PC-3 (cell line): ENCODE measurements around the gene SRGAP2C.
"Not testable (repeated sequence)": the region's sequence is repeated elsewhere in the genome, so short reads cannot be mapped to it uniquely, and the experiment has no call there.

Source experiments
- EZH2 ChIP-seq: fragments of 300-600 bp; sonication (generic); IDR thresholded peaks from one replicate; pipeline ENCODE4 v1.6.1; 2017; ENCODE audit warnings: antibody characterized with exemption, mild to moderate bottlenecking, low read length; ENCODE audit not compliant: unreplicated experiment
- TF ChIP-seq, protein P1 (sequence below): fragments of 300-600 bp; sonication (generic); conservative IDR thresholded peaks from 2 replicates; pipeline ENCODE4 v1.5.1; 2017; ENCODE audit warnings: antibody characterized with exemption, low read depth, mild to moderate bottlenecking, low read length

DNA sequence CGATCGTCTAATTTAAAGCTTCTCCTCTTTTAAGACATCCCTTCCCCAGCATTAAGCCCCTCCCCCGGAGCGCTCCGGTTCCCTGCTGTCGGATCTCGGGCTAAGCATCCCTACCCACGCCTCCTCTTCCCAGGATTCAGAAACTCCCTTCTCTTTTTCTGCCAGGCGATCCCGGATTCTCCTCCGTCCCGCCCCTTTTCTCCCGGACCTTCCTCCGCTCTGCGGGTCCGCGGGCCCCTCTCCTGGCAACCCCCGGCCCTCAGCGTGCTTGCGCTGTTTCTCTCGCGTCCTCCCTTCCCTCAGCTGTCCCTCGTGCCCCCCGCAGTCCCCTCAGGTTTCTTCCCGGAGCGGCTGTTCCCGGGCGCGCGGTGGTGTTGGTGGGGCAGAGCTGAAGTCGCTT is 908 bp upstream of the SRGAP2C start:
- TF ChIP-seq, protein P1, sequence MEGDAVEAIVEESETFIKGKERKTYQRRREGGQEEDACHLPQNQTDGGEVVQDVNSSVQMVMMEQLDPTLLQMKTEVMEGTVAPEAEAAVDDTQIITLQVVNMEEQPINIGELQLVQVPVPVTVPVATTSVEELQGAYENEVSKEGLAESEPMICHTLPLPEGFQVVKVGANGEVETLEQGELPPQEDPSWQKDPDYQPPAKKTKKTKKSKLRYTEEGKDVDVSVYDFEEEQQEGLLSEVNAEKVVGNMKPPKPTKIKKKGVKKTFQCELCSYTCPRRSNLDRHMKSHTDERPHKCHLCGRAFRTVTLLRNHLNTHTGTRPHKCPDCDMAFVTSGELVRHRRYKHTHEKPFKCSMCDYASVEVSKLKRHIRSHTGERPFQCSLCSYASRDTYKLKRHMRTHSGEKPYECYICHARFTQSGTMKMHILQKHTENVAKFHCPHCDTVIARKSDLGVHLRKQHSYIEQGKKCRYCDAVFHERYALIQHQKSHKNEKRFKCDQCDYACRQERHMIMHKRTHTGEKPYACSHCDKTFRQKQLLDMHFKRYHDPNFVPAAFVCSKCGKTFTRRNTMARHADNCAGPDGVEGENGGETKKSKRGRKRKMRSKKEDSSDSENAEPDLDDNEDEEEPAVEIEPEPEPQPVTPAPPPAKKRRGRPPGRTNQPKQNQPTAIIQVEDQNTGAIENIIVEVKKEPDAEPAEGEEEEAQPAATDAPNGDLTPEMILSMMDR, result not testable (repeated sequence)
- not testable (repeated sequence) for TF ChIP-seq EZH2
